ENCODE data around the gene KCNC3.

GRCh38 chr19:50361290-50362029 lies 32.3 kb upstream of the KCNC3 start:
- TF ChIP-seq POLR2A (IDR thresholded peaks at IDR 0.05) (no peak), CTCF (IDR thresholded peaks at IDR 0.05) (no peak)
